ENCODE results near the gene KDM4E. TPM values are rescaled to one million over a fixed set of nuclear protein-coding genes. Genes with fewer than 3 reads are reported as not detected.

KDM4E gene
- total RNA-seq, 1 donor from 2014 or later = not detected

Other genes with a start within 250 kb of the KDM4E start
- 80.3 TPM for gene CWC15, start 51.7 kb upstream of the KDM4E start, total RNA-seq
- gene KDM4D, start 51.5 kb upstream of the KDM4E start, total RNA-seq = 0.59 TPM
- gene KDM4F, start 24.2 kb downstream of the KDM4E start, total RNA-seq = not detected
- 24.9 TPM for gene SRSF8, start 41.7 kb downstream of the KDM4E start, total RNA-seq
- gene ENDOD1, start 64.6 kb downstream of the KDM4E start, total RNA-seq = 10.7 TPM
- 5.7 TPM for gene SESN3, start 205.9 kb downstream of the KDM4E start, total RNA-seq

Data from left ventricle myocardium superior (tissue), 1 donor.